ENCODE data around the gene TIGAR. TPM values are rescaled to one million over a fixed set of nuclear protein-coding genes. Genes with fewer than 3 reads are reported as not detected.

Gene TIGAR
- polyA plus RNA-seq, 3 donors, result 5.5 to 16.0 (median 11.0) TPM

GRCh38 chr12:4282892-4283511 is 38.0 kb upstream of the TIGAR start:
- WGBS (ENCODE audit: insufficient coverage), result 100% methylated on average over 1 of the region's 12 CpGs
- H3K4me2 ChIP-seq (replicated peaks; ENCODE audit: extremely low read depth, low read length, poor library complexity, severe bottlenecking), result no peak overlapping the region
- peaks cover 10% of the 10 kb centered on the region for H3K79me2 ChIP-seq (ENCODE audit: insufficient read depth, low read length)
- H2AFZ ChIP-seq (ENCODE audit: insufficient read depth, low read depth, low read length, poor library complexity, severe bottlenecking), result no peak overlapping the region
- no peak overlapping the region for H3K9ac ChIP-seq (ENCODE audit: insufficient read depth, low read length, poor library complexity, severe bottlenecking)
- H3K9me3 ChIP-seq (replicated peaks in 1 of 2; ENCODE audit: control insufficient read depth in 1 of 2, insufficient read depth in 1 of 2, low read length in 2 of 2), result no peaks in the 10 kb centered on the region
- H3K4me1 ChIP-seq (ENCODE audit: control insufficient read depth in 1 of 2, insufficient read depth in 2 of 2, low read length in 2 of 2), result peaks cover 43 to 51% of the 10 kb centered on the region in 2 donors
- no peak overlapping the region for H3K4me3 ChIP-seq (replicated peaks in 1 of 3; ENCODE audit: low read depth in 2 of 3, low read length in 3 of 3)
- Mint-ChIP-seq H3K27me3 (ENCODE audit: low read depth in 3 of 3) (peaks cover 0 to 4% (median 0%) of the 10 kb centered on the region in 3 donors), H3K4me1 (peaks cover 52% of the 10 kb centered on the region), H3K9me3 (no peaks in the 10 kb centered on the region), H3K4me3 (no peak overlapping the region), H3K27ac (no peak overlapping the region), H3K36me3 (peaks cover 65 to 76% of the 10 kb centered on the region in 2 donors)
- H3K36me3 ChIP-seq (replicated peaks in 1 of 2; ENCODE audit: control insufficient read depth in 1 of 2, insufficient read depth in 2 of 2, low read length in 2 of 2), result peaks cover 27 to 47% of the 10 kb centered on the region in 2 donors
- intact Hi-C loops (cut with micrococcal nuclease), result no loop called here
- no peak overlapping the region for H3K27ac ChIP-seq (ENCODE audit: low read depth in 1 of 2, low read length in 2 of 2)
- TF ChIP-seq CTCF (IDR thresholded peaks at IDR 0.05), result no peak
- H3K27me3 ChIP-seq (ENCODE audit: control insufficient read depth in 2 of 2, insufficient read depth in 2 of 2, low read length in 2 of 2), result no peaks in the 10 kb centered on the region
- no peak for DNase-seq
- H4K20me1 ChIP-seq (ENCODE audit: insufficient read depth, low read length), result no peaks in the 10 kb centered on the region

- Histone ChIP-seq H3K9ac (ENCODE audit: insufficient read depth, low read length, poor library complexity, severe bottlenecking) (no peak overlapping the region), H2AFZ (ENCODE audit: insufficient read depth, low read depth, low read length, poor library complexity, severe bottlenecking) (no peak overlapping the region), H3K9me3 (replicated peaks in 1 of 2; ENCODE audit: control insufficient read depth in 1 of 2, insufficient read depth in 1 of 2, low read length in 2 of 2) (no peaks in the 10 kb centered on the region), H3K4me2 (replicated peaks; ENCODE audit: extremely low read depth, low read length, poor library complexity, severe bottlenecking) (no peak overlapping the region), H3K36me3 (replicated peaks in 1 of 2; ENCODE audit: control insufficient read depth in 1 of 2, insufficient read depth in 2 of 2, low read length in 2 of 2) (peaks cover 27 to 47% of the 10 kb centered on the region in 2 donors), H4K20me1 (ENCODE audit: insufficient read depth, low read length) (no peaks in the 10 kb centered on the region), H3K79me2 (ENCODE audit: insufficient read depth, low read length) (peaks cover 14% of the 10 kb centered on the region), H3K27ac (ENCODE audit: low read depth in 1 of 2, low read length in 2 of 2) (no peak overlapping the region), H3K4me3 (replicated peaks in 1 of 3; ENCODE audit: low read depth in 2 of 3, low read length in 3 of 3) (no peak overlapping the region), H3K27me3 (ENCODE audit: control insufficient read depth in 2 of 2, insufficient read depth in 2 of 2, low read length in 2 of 2) (no peaks in the 10 kb centered on the region), H3K4me1 (ENCODE audit: control insufficient read depth in 1 of 2, insufficient read depth in 2 of 2, low read length in 2 of 2) (peaks cover 43 to 51% of the 10 kb centered on the region in 2 donors)
- H3K27me3 Mint-ChIP-seq (ENCODE audit: low read depth in 3 of 3), result peaks cover 0 to 4% (median 2%) of the 10 kb centered on the region in 3 donors
- WGBS (ENCODE audit: insufficient coverage), result 89% methylated on average over 1 of the region's 12 CpGs
- intact Hi-C loops (cut with micrococcal nuclease), result no loop called here
- H3K4me3 Mint-ChIP-seq, result no peak overlapping the region
- no peak for DNase-seq
- TF ChIP-seq CTCF (IDR thresholded peaks at IDR 0.05), result no peak
- H3K36me3 Mint-ChIP-seq, result peaks cover 65 to 82% of the 10 kb centered on the region in 2 donors
- peak overlapping the region in 1 of 7 donors; percentile 73 for H3K27ac Mint-ChIP-seq
- peaks cover 0 to 2% (median 0%) of the 10 kb centered on the region in 7 donors for H3K9me3 Mint-ChIP-seq
- peaks cover 52% of the 10 kb centered on the region for H3K4me1 Mint-ChIP-seq
These were observed 37.3 kb upstream of the TIGAR start for GRCh38 chr12:4283512-4284255.

All from CD14-positive monocyte (primary cell).